GM12874 (cell line): Measurements from ENCODE around the gene MAP2K6.

ENCODE experiments used
- CTCF ChIP-seq: IDR thresholded peaks from 2 replicates; pipeline ENCODE4 v1.5.1; 2011; ENCODE audit warnings: low read depth, mild to moderate bottlenecking, control low read depth, low read length, moderate library complexity; ENCODE audit not compliant: insufficient read depth

Gene MAP2K6

GRCh38 chr17:69528035-69528434 lies 113.5 kb downstream of the MAP2K6 start:
- TF ChIP-seq CTCF: no peak

GRCh38 chr17:69533481-69534234 lies 119.2 kb downstream of the MAP2K6 start:
- TF ChIP-seq CTCF: no peak

DNA sequence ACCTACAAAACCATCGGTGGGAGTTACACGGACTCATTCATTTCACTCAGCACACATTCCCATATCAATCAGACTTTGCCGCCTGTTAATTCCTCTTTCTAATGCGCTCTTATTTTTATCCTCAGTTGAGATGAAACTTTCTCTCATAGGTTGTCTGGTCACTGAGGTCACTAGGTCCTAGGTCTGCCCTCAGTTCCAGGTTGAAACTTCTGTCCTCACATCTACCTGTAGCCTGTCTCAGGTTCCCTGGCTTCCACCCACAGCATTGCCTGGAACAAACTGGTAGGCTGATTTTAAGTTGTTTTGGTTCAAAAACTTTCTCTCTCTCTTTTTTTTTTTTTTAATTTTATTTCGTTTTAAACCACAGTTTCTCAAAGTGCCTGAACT lies 119.7 kb downstream of the MAP2K6 start:
- TF ChIP-seq CTCF: no peak

GRCh38 chr17:69535016-69535570 lies 120.6 kb downstream of the MAP2K6 start:
- TF ChIP-seq CTCF: no peak

- TF ChIP-seq CTCF: no peak
These were observed 124.3 kb downstream of the MAP2K6 start for GRCh38 chr17:69538795-69539194.

DNA sequence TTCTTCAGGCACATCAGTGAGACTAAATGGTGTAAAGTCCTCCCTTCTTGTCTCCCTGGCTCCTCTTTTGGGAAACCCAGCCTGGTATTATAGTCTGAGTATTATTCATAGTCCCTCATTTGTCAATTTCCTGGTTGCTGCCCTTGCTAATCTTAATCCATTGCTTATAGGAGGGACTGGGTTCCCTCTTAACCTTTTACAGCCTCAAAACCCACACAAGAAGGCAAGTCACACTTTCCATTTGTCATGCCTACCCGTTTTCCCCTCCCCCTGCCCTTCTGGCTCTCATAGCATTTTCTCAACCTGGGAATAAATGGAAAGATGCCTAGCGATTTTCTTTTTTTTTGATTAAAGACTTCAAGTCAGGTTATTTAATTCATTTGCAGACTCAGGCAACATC lies 124.8 kb downstream of the MAP2K6 start:
- no peak for TF ChIP-seq CTCF

- TF ChIP-seq CTCF: no peak
These were observed 125.4 kb downstream of the MAP2K6 start for GRCh38 chr17:69539781-69540319.
